Measurements from ENCODE around the gene EXD1.

EXD1 gene

DNA sequence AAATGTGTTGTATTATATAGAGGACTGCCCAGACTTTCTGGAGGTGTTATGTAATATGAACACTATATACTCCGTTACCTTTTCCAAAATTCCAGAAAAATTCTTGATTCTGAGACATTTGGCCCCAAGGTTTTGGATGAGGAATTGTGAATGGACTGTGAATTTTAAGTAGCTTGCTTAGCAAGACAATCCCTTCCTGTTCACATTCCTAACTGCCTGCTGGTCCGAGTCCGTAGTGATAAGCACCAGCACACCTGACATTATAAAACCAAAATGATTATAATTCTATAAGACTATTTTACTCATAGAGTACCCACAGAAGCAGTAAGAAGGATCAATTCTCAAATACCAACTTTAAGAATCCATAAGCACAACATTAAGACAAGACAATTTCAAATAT lies 11.2 kb downstream of the EXD1 start:
- TF ChIP-seq, protein P1, sequence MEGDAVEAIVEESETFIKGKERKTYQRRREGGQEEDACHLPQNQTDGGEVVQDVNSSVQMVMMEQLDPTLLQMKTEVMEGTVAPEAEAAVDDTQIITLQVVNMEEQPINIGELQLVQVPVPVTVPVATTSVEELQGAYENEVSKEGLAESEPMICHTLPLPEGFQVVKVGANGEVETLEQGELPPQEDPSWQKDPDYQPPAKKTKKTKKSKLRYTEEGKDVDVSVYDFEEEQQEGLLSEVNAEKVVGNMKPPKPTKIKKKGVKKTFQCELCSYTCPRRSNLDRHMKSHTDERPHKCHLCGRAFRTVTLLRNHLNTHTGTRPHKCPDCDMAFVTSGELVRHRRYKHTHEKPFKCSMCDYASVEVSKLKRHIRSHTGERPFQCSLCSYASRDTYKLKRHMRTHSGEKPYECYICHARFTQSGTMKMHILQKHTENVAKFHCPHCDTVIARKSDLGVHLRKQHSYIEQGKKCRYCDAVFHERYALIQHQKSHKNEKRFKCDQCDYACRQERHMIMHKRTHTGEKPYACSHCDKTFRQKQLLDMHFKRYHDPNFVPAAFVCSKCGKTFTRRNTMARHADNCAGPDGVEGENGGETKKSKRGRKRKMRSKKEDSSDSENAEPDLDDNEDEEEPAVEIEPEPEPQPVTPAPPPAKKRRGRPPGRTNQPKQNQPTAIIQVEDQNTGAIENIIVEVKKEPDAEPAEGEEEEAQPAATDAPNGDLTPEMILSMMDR (IDR thresholded peaks at IDR 0.05; ENCODE audit: low read depth, low read length), result no peak
- no peak for DNase-seq (ENCODE audit: extremely low read depth, low read depth)

DNA sequence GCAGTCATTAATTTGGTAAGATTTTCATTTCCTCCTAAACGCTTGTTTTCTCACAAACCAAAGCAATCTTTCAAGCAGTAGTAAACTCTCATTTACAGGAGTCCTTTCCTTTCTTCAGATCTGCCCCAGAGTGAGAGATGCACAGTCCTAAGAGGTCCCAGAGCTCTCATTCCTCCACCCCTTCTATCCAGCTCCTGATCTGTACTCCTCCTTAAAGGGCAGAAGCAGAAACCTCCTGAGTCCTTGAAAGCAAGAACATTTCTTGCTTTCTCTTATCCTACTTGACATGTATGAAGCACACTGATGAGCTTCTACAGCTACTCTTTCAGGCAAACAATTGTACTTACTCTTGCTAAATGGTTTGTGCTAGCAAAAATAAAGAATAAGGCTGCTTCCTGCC lies 11.7 kb downstream of the EXD1 start:
- DNase-seq (ENCODE audit: extremely low read depth, low read depth), result no peak
- TF ChIP-seq, protein P1 (IDR thresholded peaks at IDR 0.05; ENCODE audit: low read depth, low read length), result no peak

DNA sequence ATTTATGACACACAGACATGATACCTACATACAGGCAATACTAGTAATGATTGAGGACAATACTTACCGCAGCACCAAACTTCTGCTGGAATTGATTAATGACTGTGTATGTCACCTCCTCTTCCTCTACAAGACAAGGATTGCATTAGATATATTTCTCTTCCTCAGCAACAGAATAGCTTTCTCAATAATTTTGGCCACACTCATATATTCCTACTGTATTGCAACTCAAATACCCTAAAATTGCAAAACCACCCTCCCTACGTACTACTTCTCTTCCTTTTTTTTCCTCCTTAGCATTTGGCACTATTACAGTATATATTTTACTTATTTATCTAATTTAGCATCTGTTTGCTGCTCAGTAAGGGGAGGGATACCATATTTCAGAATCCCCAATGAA lies 14.8 kb downstream of the EXD1 start:
- DNase-seq (ENCODE audit: extremely low read depth, low read depth), result no peak
- TF ChIP-seq, protein P1 (IDR thresholded peaks at IDR 0.05; ENCODE audit: low read depth, low read length), result no peak

DNA sequence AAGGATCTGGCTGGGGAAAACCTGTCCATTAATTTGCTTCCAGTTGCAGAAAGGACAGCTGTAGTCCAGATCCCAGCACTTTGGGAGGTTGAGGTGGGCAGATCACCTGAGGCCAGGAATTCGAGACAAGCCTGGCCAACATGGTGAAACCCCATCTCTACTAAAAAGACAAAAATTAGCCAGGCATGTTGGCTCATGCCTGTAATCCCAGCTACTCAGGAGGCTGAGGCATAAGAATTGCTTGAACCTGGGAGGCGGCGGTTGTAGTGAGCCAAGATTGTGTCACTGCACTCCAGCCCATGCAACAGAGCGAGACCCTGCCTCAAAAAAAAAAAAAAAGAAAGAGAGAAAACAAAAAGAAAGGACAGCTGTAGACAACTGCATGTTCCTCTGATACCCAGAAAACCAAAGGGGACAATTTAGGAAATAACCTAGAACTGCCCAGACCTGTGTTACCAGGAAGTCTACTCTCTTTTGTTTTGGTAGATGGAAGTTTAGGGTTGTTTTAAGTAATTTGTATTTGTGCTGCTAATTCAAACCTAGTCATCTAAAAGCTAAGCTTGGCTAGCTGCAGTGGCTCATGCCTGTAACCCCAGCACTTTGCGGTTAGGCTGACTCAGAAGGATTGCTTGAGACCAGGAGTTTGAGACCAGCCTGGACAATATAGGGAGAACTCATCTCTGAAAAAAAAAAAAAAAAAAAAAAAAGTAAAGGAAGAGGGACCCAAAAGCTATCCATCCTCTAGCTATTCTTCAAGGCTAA lies 22.7 kb downstream of the EXD1 start:
- TF ChIP-seq, protein P1 (IDR thresholded peaks at IDR 0.05; ENCODE audit: low read depth, low read length), result no peak
- no peak for DNase-seq (ENCODE audit: extremely low read depth, low read depth)

DNA sequence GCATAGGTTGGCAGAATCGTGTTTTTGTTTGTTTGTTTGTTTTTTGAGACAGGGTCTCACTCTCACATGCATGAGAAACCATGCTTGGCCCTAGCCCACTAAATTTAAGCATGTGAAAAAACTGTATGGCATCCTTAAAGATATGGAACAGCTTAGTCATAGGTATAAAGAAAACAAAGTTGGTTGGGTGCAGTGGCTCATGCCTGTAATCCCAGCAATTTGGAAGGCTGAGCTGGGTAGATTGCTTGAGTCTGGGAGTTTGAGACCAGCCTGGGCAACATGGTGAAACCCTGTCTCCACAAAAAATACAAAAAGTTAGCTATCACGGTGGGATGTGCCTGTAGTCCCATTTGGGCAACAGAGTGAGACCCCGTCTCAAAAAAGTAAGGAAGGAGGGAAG lies 25.2 kb downstream of the EXD1 start:
- TF ChIP-seq, protein P1 (IDR thresholded peaks at IDR 0.05; ENCODE audit: low read depth, low read length), result no peak
- DNase-seq (ENCODE audit: extremely low read depth, low read depth), result no peak

DNA sequence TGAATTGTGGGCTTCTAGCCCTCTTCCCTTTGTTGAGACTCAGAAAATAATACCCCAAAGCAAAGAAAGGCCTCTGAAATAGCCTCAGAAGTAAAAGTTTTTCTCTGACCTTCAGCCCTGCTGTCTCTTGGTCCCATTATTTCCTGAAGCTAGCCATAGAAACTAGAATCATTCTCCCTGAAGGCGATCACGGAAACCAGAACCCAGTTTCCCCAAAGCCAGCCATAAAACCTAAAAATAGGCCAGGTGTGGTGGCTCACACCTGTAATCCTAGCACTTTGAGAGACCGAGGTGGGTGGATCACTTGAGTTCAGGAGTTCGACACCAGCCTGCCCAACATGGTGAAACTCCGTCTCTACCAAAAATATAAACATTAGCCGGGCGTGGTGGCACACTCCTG lies 27.2 kb downstream of the EXD1 start:
- TF ChIP-seq, protein P1 (IDR thresholded peaks at IDR 0.05; ENCODE audit: low read depth, low read length), result no peak

DNA sequence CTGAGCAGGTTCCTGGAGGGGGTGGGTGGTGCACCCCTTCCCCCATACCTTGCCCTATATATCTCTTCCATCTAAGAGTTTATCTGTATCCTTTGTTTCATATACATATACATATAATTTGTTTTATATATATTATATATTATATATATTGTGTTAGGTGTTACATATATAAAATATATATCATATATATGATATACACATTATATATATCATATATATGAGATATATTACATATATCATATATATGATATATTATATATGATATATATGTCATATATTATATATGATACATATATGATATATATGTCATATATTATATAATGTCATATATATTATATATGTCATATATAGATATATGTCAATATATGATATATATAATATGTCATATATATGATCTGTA lies 31.1 kb downstream of the EXD1 start:
- no peak for DNase-seq (ENCODE audit: extremely low read depth, low read depth)
- TF ChIP-seq, protein P1 (IDR thresholded peaks at IDR 0.05; ENCODE audit: low read depth, low read length), result no peak

More for the DNA sequence above, 27.2 kb downstream of the EXD1 start:
- DNase-seq (ENCODE audit: extremely low read depth, low read depth), result no peak

Data from AG09319 (cell line).